WTC11 (cell line): ENCODE data around the gene PTPDC1. TPM values are rescaled to one million over a fixed set of nuclear protein-coding genes. Genes with fewer than 3 reads are reported as not detected.
A peak's percentile ranks its signal among the peaks of the same experiment; 100 is the strongest.

Source experiments
- ATAC-seq: fragments of 200-7000 bp; cut with Tn5 transposase; 2 replicates; pipeline ENCODE4 v1.10.0; 2021; ENCODE audit warnings: mild to moderate bottlenecking, moderate library complexity
- CTCF ChIA-PET: fragments of 300-600 bp; sonication (Branson Sonifier 250); formaldehyde crosslinking; loops from one replicate; lab custom pipeline; 2021; ENCODE audit warnings: antibody characterized with exemption; lab: Charles Lee
- POLR2A ChIA-PET: fragments of 350-600 bp; sonication (Branson Sonifier 250); formaldehyde crosslinking; loops from one replicate; lab custom pipeline; 2021; ENCODE audit warnings: antibody characterized with exemption; lab: Charles Lee
- DNase-seq: peaks from one replicate; pipeline ENCODE4 v3.0.0; 2021; ENCODE audit warnings: low spot score
- H3K27ac Mint-ChIP-seq: 2 replicates; pipeline ENCODE4 v1.8.0; 2021; ENCODE audit warnings: mixed read lengths
- H3K27me3 Mint-ChIP-seq: 2 replicates; pipeline ENCODE4 v1.8.0; 2021; ENCODE audit warnings: low read depth, mild to moderate bottlenecking, moderate library complexity, mixed read lengths
- H3K36me3 Mint-ChIP-seq: 2 replicates; pipeline ENCODE4 v1.8.0; 2021; ENCODE audit warnings: mixed read lengths
- H3K4me1 Mint-ChIP-seq: 2 replicates; pipeline ENCODE4 v1.8.0; 2022; ENCODE audit warnings: mixed read lengths
- H3K4me3 Mint-ChIP-seq: 2 replicates; pipeline ENCODE4 v1.8.0; 2021; ENCODE audit warnings: mild to moderate bottlenecking, moderate library complexity, mixed read lengths
- H3K9me3 Mint-ChIP-seq: 2 replicates; pipeline ENCODE4 v1.8.0; 2021; ENCODE audit warnings: mixed read lengths
- FOXK1 ChIP-seq: sonication (generic); formaldehyde crosslinking; IDR thresholded peaks from 2 replicates; pipeline ENCODE4 v1.8.0; 2022; ENCODE audit warnings: mild to moderate bottlenecking, moderate library complexity, missing genetic modification reagents
- KAT7 ChIP-seq: sonication (generic); formaldehyde crosslinking; IDR thresholded peaks from 2 replicates; pipeline ENCODE4 v1.8.1; 2023; ENCODE audit warnings: missing genetic modification reagents, mild to moderate bottlenecking, borderline replicate concordance
- MXD4 ChIP-seq: fragments of 250-450 bp; sonication (Bioruptor Pico); IDR thresholded peaks from 2 replicates; pipeline ENCODE4 v1.8.0; 2021; ENCODE audit warnings: mild to moderate bottlenecking, moderate library complexity, borderline replicate concordance
- MYBL2 ChIP-seq: sonication (generic); formaldehyde crosslinking; IDR thresholded peaks from 2 replicates; pipeline ENCODE4 v1.8.1; 2023; ENCODE audit warnings: mild to moderate bottlenecking, moderate library complexity, missing genetic modification reagents
- NFYB ChIP-seq: sonication (generic); formaldehyde crosslinking; conservative IDR thresholded peaks from 2 replicates; pipeline ENCODE4 v1.8.0; 2022; ENCODE audit warnings: low read depth, missing genetic modification reagents
- PRRX2 ChIP-seq: fragments of 250-450 bp; sonication (Bioruptor Pico); IDR thresholded peaks from 2 replicates; pipeline ENCODE4 v1.8.0; 2021; ENCODE audit warnings: mild to moderate bottlenecking
- TEAD4 ChIP-seq: sonication (generic); formaldehyde crosslinking; IDR thresholded peaks from 2 replicates; pipeline ENCODE4 v1.8.0; 2022; ENCODE audit warnings: mild to moderate bottlenecking, missing genetic modification reagents
- ZBTB21 ChIP-seq: sonication (generic); formaldehyde crosslinking; IDR thresholded peaks from 2 replicates; pipeline ENCODE4 v1.8.1; 2023; ENCODE audit warnings: mild to moderate bottlenecking, missing genetic modification reagents, borderline replicate concordance
- ZBTB43 ChIP-seq: sonication (generic); formaldehyde crosslinking; IDR thresholded peaks from 2 replicates; pipeline ENCODE4 v1.8.1; 2023; ENCODE audit warnings: mild to moderate bottlenecking, missing genetic modification reagents
- ZNF281 ChIP-seq: sonication (generic); formaldehyde crosslinking; IDR thresholded peaks from 2 replicates; pipeline ENCODE4 v1.8.0; 2023; ENCODE audit warnings: mild to moderate bottlenecking, missing genetic modification reagents
- ZNF317 ChIP-seq: sonication (generic); formaldehyde crosslinking; IDR thresholded peaks from 2 replicates; pipeline ENCODE4 v1.8.1; 2023; ENCODE audit warnings: low read depth, mild to moderate bottlenecking, moderate library complexity, missing genetic modification reagents, borderline replicate concordance
- ZNF423 ChIP-seq: fragments of 250-450 bp; sonication (Bioruptor Pico); IDR thresholded peaks from 2 replicates; pipeline ENCODE4 v2.1.2; 2022; ENCODE audit warnings: mild to moderate bottlenecking, moderate library complexity
- total RNA-seq: library from RNA; stranded (reverse); gene quantifications from 3 replicates; pipeline ENCODE4 v1.2.3, GENCODE V29; 2021
- TF ChIP-seq, protein P1 (sequence below): sonication (generic); formaldehyde crosslinking; IDR thresholded peaks from 2 replicates; pipeline ENCODE4 v1.8.0; 2023; ENCODE audit warnings: missing genetic modification reagents
- TF ChIP-seq, protein P2 (sequence below): sonication (generic); formaldehyde crosslinking; IDR thresholded peaks from 2 replicates; pipeline ENCODE4 v1.8.1; 2023; ENCODE audit warnings: mild to moderate bottlenecking, missing genetic modification reagents, borderline replicate concordance
- TF ChIP-seq, protein P3 (sequence below): sonication (generic); formaldehyde crosslinking; IDR thresholded peaks from 2 replicates; pipeline ENCODE4 v1.8.1; 2022; ENCODE audit warnings: mild to moderate bottlenecking, missing genetic modification reagents, moderate library complexity, borderline replicate concordance
- TF ChIP-seq, protein P4 (sequence below): fragments of 250-450 bp; sonication (Bioruptor Pico); IDR thresholded peaks from 2 replicates; pipeline ENCODE4 v1.9.0; 2021; ENCODE audit warnings: mild to moderate bottlenecking

The PTPDC1 gene
- total RNA-seq, 1 experiment from 2014 or later = 9.2 TPM

DNA sequence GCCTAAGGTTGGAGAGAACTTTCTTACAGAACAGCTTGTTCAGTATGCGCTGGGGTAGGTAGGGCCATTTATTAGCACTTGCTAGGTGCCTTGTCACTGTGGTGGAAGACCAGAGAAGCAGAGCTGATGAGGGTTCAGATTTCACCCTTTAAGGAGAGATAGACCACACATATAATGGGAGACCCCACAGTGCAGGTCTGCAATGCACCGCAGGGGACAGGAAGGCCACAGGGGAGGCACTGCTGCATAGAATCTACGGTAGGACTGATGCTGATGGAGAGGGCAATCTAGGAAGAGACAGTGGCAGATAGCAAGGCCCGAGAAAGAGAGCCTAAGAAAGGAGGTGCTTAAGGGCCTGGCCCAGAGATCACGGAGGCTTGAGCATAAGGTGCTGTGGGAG, 64.2 kb downstream of the PTPDC1 start:
- Mint-ChIP-seq H3K4me1 (peaks cover 40% of the 10 kb centered on the region), H3K4me3 (no peak overlapping the region), H3K36me3 (no peaks in the 10 kb centered on the region), H3K9me3 (no peaks in the 10 kb centered on the region), H3K27me3 (peaks cover 5% of the 10 kb centered on the region; the same call in 1 of the 2 replicates), H3K27ac (no peak overlapping the region)
- no peak for ATAC-seq
- POLR2A ChIA-PET = interaction anchor here (2.0 kb wide), 2 partner anchors 9 to 18 kb away, joined by 4 to 5 read pairs; no protein-coding TSS in a partner anchor
- no peak for DNase-seq
- CTCF ChIA-PET = interaction anchor here (1.6 to 2.0 kb wide), 2 partner anchors 65 to 135 kb away, joined by 5 to 6 read pairs; no protein-coding TSS in a partner anchor
- no peak for TF ChIP-seq FOXK1
- no peak for TF ChIP-seq MYBL2 (CRISPR knock-in tag)
- peak; percentile 79 for TF ChIP-seq ZNF423 (CRISPR knock-in tag)
- no peak for TF ChIP-seq NFYB (CRISPR knock-in tag)
- TF ChIP-seq ZBTB21 (CRISPR knock-in tag) = no peak
- no peak for TF ChIP-seq MXD4 (CRISPR knock-in tag)
- no peak for TF ChIP-seq ZNF317
- TF ChIP-seq, protein P1, sequence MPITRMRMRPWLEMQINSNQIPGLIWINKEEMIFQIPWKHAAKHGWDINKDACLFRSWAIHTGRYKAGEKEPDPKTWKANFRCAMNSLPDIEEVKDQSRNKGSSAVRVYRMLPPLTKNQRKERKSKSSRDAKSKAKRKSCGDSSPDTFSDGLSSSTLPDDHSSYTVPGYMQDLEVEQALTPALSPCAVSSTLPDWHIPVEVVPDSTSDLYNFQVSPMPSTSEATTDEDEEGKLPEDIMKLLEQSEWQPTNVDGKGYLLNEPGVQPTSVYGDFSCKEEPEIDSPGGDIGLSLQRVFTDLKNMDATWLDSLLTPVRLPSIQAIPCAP (CRISPR knock-in tag) = no peak

DNA sequence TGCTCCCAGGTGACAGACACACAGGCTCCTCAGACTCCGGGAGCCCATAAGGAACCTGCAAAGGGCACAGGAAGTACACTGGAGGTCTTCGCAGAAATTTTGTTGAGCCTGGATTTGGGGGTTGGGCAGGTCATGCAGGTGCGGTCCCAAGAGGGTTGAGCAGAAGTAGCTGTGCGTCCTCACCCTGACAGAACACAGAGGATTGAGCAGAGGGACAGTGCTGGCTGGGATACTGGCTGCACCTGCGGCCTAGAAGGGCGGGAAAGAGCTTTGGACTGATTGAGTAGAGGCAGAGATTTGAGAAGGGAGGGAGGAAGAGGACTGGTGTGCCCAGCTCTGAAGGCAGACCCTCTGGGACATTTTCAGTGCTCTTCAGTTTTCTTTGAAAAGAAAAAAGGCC, 65.4 kb downstream of the PTPDC1 start:
- no peak for DNase-seq
- peaks cover 5% of the 10 kb centered on the region; the same call in 1 of the 2 replicates for H3K27me3 Mint-ChIP-seq
- H3K27ac Mint-ChIP-seq = no peak overlapping the region
- POLR2A ChIA-PET = interaction anchor here (2.0 kb wide), 2 partner anchors 10 to 17 kb away, joined by 4 to 5 read pairs; no protein-coding TSS in a partner anchor
- H3K4me3 Mint-ChIP-seq = no peak overlapping the region
- no peak; the same call in 1 of the 2 replicates for ATAC-seq
- H3K36me3 Mint-ChIP-seq = peaks cover 5% of the 10 kb centered on the region
- peaks cover 7% of the 10 kb centered on the region for H3K9me3 Mint-ChIP-seq
- H3K4me1 Mint-ChIP-seq = peaks cover 40% of the 10 kb centered on the region
- CTCF ChIA-PET = interaction anchor here (1.6 to 2.0 kb wide), 2 partner anchors 64 to 136 kb away, joined by 5 to 6 read pairs; no protein-coding TSS in a partner anchor
- TF ChIP-seq PRRX2 (CRISPR knock-in tag) (no peak), ZNF281 (CRISPR knock-in tag) (no peak), ZBTB43 (CRISPR knock-in tag) (no peak), TEAD4 (no peak), KAT7 (CRISPR knock-in tag) (no peak)
- TF ChIP-seq, protein P2, sequence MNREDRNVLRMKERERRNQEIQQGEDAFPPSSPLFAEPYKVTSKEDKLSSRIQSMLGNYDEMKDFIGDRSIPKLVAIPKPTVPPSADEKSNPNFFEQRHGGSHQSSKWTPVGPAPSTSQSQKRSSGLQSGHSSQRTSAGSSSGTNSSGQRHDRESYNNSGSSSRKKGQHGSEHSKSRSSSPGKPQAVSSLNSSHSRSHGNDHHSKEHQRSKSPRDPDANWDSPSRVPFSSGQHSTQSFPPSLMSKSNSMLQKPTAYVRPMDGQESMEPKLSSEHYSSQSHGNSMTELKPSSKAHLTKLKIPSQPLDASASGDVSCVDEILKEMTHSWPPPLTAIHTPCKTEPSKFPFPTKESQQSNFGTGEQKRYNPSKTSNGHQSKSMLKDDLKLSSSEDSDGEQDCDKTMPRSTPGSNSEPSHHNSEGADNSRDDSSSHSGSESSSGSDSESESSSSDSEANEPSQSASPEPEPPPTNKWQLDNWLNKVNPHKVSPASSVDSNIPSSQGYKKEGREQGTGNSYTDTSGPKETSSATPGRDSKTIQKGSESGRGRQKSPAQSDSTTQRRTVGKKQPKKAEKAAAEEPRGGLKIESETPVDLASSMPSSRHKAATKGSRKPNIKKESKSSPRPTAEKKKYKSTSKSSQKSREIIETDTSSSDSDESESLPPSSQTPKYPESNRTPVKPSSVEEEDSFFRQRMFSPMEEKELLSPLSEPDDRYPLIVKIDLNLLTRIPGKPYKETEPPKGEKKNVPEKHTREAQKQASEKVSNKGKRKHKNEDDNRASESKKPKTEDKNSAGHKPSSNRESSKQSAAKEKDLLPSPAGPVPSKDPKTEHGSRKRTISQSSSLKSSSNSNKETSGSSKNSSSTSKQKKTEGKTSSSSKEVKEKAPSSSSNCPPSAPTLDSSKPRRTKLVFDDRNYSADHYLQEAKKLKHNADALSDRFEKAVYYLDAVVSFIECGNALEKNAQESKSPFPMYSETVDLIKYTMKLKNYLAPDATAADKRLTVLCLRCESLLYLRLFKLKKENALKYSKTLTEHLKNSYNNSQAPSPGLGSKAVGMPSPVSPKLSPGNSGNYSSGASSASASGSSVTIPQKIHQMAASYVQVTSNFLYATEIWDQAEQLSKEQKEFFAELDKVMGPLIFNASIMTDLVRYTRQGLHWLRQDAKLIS (CRISPR knock-in tag) = no peak
- TF ChIP-seq, protein P1 (CRISPR knock-in tag) = no peak
- TF ChIP-seq, protein P3, sequence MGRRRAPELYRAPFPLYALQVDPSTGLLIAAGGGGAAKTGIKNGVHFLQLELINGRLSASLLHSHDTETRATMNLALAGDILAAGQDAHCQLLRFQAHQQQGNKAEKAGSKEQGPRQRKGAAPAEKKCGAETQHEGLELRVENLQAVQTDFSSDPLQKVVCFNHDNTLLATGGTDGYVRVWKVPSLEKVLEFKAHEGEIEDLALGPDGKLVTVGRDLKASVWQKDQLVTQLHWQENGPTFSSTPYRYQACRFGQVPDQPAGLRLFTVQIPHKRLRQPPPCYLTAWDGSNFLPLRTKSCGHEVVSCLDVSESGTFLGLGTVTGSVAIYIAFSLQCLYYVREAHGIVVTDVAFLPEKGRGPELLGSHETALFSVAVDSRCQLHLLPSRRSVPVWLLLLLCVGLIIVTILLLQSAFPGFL (CRISPR knock-in tag) = no peak
- TF ChIP-seq, protein P4, sequence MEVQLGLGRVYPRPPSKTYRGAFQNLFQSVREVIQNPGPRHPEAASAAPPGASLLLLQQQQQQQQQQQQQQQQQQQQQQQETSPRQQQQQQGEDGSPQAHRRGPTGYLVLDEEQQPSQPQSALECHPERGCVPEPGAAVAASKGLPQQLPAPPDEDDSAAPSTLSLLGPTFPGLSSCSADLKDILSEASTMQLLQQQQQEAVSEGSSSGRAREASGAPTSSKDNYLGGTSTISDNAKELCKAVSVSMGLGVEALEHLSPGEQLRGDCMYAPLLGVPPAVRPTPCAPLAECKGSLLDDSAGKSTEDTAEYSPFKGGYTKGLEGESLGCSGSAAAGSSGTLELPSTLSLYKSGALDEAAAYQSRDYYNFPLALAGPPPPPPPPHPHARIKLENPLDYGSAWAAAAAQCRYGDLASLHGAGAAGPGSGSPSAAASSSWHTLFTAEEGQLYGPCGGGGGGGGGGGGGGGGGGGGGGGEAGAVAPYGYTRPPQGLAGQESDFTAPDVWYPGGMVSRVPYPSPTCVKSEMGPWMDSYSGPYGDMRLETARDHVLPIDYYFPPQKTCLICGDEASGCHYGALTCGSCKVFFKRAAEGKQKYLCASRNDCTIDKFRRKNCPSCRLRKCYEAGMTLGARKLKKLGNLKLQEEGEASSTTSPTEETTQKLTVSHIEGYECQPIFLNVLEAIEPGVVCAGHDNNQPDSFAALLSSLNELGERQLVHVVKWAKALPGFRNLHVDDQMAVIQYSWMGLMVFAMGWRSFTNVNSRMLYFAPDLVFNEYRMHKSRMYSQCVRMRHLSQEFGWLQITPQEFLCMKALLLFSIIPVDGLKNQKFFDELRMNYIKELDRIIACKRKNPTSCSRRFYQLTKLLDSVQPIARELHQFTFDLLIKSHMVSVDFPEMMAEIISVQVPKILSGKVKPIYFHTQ (CRISPR knock-in tag) = no peak
